Posterior vena cava (tissue), 2 donors: Measurements from ENCODE around the gene NDUFB5. TPM values are rescaled to one million over a fixed set of nuclear protein-coding genes. Genes with fewer than 3 reads are reported as not detected.

Experiments used
- DNase-seq: peaks from one replicate; pipeline ENCODE4 v3.0.0-alpha.2; 2020; ENCODE audit warnings: low spot score
- intact Hi-C, 2 donors: fragments of 100-400 bp; cut with DNase I; formaldehyde crosslinking; loops; one replicate each; pipeline versions ENCODE4 v1.14.1 to v1.14.2; 2022 to 2023
- total RNA-seq, 2 donors: library from RNA; stranded (reverse); fragmentation: NEBNext Ultra II Directional; extraction: Animal tissue kit (Norgen Biotek cat#: 25700); gene quantifications; one replicate each; pipeline ENCODE4 v1.2.1, GENCODE V29; 2021
- donor health status: DM: yes; HTN: yes; CAD: no.
- donor health status: DM: yes; HTN: yes; CAD: no.

The NDUFB5 gene
- total RNA-seq, 2 donors from 2014 or later, result 54.6 to 82.9 TPM

- intact Hi-C loops, result no loop called here
- DNase-seq, result no peak
Measured at GRCh38 chr3:179668429-179668828, 63.8 kb downstream of the NDUFB5 start.

GRCh38 chr3:179670311-179670710 lies 65.7 kb downstream of the NDUFB5 start:
- intact Hi-C loops, result no loop called here
- DNase-seq, result no peak

- DNase-seq, result no peak
- intact Hi-C loops, result no loop called here
Measured at GRCh38 chr3:179671309-179671708, 66.7 kb downstream of the NDUFB5 start.

GRCh38 chr3:179671747-179672242 lies 67.2 kb downstream of the NDUFB5 start:
- no peak for DNase-seq
- intact Hi-C loops, result no loop called here

- no peak for DNase-seq
Measured at GRCh38 chr3:179672918-179673317, 68.3 kb downstream of the NDUFB5 start.

GRCh38 chr3:179673523-179673922 lies 68.9 kb downstream of the NDUFB5 start:
- intact Hi-C loops, result no loop called here
- DNase-seq, result no peak

More at GRCh38 chr3:179672918-179673317, 68.3 kb downstream of the NDUFB5 start:
- intact Hi-C loops, result no loop called here

GRCh38 chr3:179676081-179676480 lies 71.5 kb downstream of the NDUFB5 start:
- intact Hi-C loops, result no loop called here
- no peak for DNase-seq

Other genes starting within 250 kb of the NDUFB5 start
- 10 to 100 TPM; 59.0 to 66.6 TPM for gene GNB4, start 153.3 kb upstream of the NDUFB5 start, total RNA-seq
- 10 to 100 TPM; 27.0 to 28.9 TPM for gene ACTL6A, start 41.9 kb upstream of the NDUFB5 start, total RNA-seq
- gene MRPL47, start 156 bp upstream of the NDUFB5 start, total RNA-seq, result 10 to 100 TPM; 29.0 to 33.7 TPM
- 10 to 100 TPM; 12.1 to 13.6 TPM for gene USP13, start 48.2 kb downstream of the NDUFB5 start, total RNA-seq